OCI-LY1 (cell line): ENCODE data around the gene LTBR.

Experiments used
- H2AFZ ChIP-seq: fragments of 200-600 bp; sonication (generic), shearing (Covaris generic); 2 replicates; pipeline ENCODE4 v1.6.0; 2014; ENCODE audit warnings: antibody characterized with exemption, mild to moderate bottlenecking, low read length
- H3F3A ChIP-seq: fragments of 200-600 bp; sonication (generic), shearing (Covaris generic); 2 replicates; pipeline ENCODE4 v1.6.0; 2014; ENCODE audit warnings: mild to moderate bottlenecking, antibody characterized with exemption, low read length, moderate library complexity; ENCODE audit not compliant: insufficient read depth
- H3K27ac ChIP-seq: fragments of 200-600 bp; sonication (generic); 2 replicates; pipeline ENCODE4 v1.5.1; 2014; ENCODE audit warnings: low read length, mixed run types, mild to moderate bottlenecking, low read depth; ENCODE audit not compliant: poor library complexity, severe bottlenecking
- H3K27me3 ChIP-seq: fragments of 200-600 bp; sonication (generic); 2 replicates; pipeline ENCODE4 v1.6.0; 2014; ENCODE audit warnings: antibody characterized with exemption, mild to moderate bottlenecking, low read length, moderate library complexity; ENCODE audit not compliant: insufficient read depth
- H3K36me3 ChIP-seq: fragments of 200-600 bp; sonication (generic); 2 replicates; pipeline ENCODE4 v1.6.1; 2014; ENCODE audit warnings: mild to moderate bottlenecking, antibody characterized with exemption, low read length, moderate library complexity, mixed read lengths; ENCODE audit not compliant: insufficient read depth
- H3K4me1 ChIP-seq: fragments of 200-600 bp; sonication (generic); 2 replicates; pipeline ENCODE4 v1.5.1; 2014; ENCODE audit warnings: mild to moderate bottlenecking, low read length, moderate library complexity; ENCODE audit not compliant: insufficient read depth, severe bottlenecking
- H3K4me2 ChIP-seq: fragments of 200-600 bp; sonication (generic), shearing (Covaris generic); 2 replicates; pipeline ENCODE4 v1.6.1; 2014; ENCODE audit warnings: low read length
- H3K4me3 ChIP-seq: fragments of 200-600 bp; sonication (generic); 2 replicates; pipeline ENCODE4 v1.5.1; 2014; ENCODE audit warnings: low read length, low read depth, mild to moderate bottlenecking, mixed read lengths; ENCODE audit not compliant: poor library complexity, severe bottlenecking
- H3K79me2 ChIP-seq: fragments of 200-600 bp; shearing (Covaris generic); 2 replicates; pipeline ENCODE4 v1.6.1; 2016; ENCODE audit warnings: mixed run types, low read length, mixed read lengths; ENCODE audit not compliant: insufficient read depth
- H3K9ac ChIP-seq: fragments of 200-600 bp; sonication (generic), shearing (Covaris generic); 2 replicates; pipeline ENCODE4 v1.6.1; 2014; ENCODE audit warnings: mild to moderate bottlenecking, low read length, mixed read lengths
- H3K9me2 ChIP-seq: fragments of 200-600 bp; sonication (generic), shearing (Covaris generic); 2 replicates; pipeline ENCODE4 v1.6.1; 2014; ENCODE audit warnings: low read depth, mild to moderate bottlenecking, low read length, mixed read lengths
- H3K9me3 ChIP-seq: fragments of 200-600 bp; shearing (Covaris generic); 2 replicates; pipeline ENCODE4 v1.6.1; 2014; ENCODE audit warnings: low read length, mixed read lengths
- H4K20me1 ChIP-seq: fragments of 200-600 bp; sonication (generic), shearing (Covaris generic); 2 replicates; pipeline ENCODE4 v1.6.0; 2016; ENCODE audit warnings: mild to moderate bottlenecking, low read length; ENCODE audit not compliant: insufficient read depth
- EZH2 ChIP-seq: fragments of 200-600 bp; sonication (generic), shearing (Covaris generic); IDR thresholded peaks from 2 replicates; pipeline ENCODE4 v1.8.0; 2017; ENCODE audit warnings: borderline replicate concordance, mixed run types, mild to moderate bottlenecking, antibody characterized with exemption, low read length, moderate library complexity, mixed read lengths
- TF ChIP-seq, protein P1 (sequence below): fragments of 200-600 bp; sonication (generic), shearing (Covaris generic); IDR thresholded peaks from 2 replicates; pipeline ENCODE4 v1.5.1; 2017; ENCODE audit warnings: mild to moderate bottlenecking, antibody characterized with exemption, low read length, moderate library complexity, mixed read lengths

Gene LTBR

DNA sequence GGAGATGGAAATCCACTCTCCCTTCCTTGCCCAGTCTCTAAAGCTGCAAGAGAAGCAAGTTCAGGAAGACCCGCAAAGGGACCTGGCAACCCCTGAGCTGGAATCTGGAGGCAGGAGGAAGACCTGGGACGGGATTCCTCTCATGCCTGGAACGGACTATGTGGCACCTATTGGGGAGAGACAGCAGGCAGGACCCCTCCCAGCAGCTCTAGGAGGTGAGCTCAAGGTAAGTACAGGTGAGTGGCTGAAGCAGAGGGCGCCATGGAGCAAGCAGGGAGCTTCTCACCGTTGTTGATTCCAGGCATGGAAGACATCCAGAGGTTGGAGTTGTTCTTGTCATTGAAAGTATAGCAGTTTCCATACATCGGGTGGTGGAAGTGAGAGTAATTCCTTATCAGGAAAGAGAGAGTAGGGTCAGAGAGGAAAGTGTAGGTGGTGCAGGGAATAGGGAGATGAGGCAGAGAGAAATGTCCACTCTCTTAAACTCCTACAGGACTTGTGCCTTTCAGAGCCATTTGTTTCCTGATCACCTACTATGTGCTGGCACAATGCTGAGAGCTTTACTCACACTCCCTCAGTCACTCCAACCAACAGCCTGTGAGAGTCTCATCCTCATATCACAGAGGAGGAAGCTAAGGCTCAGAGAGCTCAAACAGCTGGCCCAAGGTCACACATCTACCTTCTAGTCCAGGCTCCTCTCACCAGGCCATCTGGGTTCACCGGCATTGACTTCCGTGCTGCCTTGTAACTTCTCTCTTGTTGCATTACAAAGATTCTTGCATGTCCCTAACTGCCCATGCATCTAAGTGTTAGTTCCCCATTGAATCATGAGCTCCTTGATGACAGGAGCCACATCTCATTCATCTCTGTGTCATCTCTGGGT, 28.2 kb upstream of the LTBR start:
- Histone ChIP-seq H3K36me3 (no peaks in the 10 kb centered on the region), H2AFZ (no peak overlapping the region), H3K27ac (no peak overlapping the region), H3K27me3 (no peaks in the 10 kb centered on the region), H3K9ac (no peak overlapping the region), H3K4me2 (no peak overlapping the region), H3K79me2 (no peaks in the 10 kb centered on the region), H3K4me3 (no peak overlapping the region), H3K9me3 (no peaks in the 10 kb centered on the region), H3K9me2 (no peaks in the 10 kb centered on the region), H3K4me1 (no peaks in the 10 kb centered on the region), H4K20me1 (no peaks in the 10 kb centered on the region), H3F3A (no peaks in the 10 kb centered on the region)
- TF ChIP-seq, protein P1, sequence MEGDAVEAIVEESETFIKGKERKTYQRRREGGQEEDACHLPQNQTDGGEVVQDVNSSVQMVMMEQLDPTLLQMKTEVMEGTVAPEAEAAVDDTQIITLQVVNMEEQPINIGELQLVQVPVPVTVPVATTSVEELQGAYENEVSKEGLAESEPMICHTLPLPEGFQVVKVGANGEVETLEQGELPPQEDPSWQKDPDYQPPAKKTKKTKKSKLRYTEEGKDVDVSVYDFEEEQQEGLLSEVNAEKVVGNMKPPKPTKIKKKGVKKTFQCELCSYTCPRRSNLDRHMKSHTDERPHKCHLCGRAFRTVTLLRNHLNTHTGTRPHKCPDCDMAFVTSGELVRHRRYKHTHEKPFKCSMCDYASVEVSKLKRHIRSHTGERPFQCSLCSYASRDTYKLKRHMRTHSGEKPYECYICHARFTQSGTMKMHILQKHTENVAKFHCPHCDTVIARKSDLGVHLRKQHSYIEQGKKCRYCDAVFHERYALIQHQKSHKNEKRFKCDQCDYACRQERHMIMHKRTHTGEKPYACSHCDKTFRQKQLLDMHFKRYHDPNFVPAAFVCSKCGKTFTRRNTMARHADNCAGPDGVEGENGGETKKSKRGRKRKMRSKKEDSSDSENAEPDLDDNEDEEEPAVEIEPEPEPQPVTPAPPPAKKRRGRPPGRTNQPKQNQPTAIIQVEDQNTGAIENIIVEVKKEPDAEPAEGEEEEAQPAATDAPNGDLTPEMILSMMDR = peak; percentile 14; the same call in 1 of the 2 replicates
- no peak for TF ChIP-seq EZH2

DNA sequence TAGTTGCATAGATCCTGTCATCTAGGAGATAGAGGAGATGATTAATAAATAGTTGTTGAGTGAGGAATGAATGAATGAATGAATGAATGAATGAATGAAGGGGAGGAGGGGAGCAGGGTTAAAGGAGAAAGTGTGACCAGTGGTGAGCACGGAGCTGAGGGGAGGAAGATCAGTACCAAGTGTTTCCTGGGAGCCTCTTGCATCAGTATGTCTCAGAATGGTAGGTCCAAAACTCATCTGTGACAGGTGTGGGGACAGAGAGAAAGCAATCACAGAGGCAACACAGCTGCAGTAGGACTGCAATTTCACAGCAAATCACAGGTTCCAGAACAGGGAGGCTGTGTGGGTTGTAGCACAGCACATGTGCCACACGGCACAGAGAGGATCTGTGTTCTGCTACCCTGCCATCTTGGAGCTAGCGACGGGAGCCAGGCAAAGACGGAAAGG, 27.6 kb upstream of the LTBR start:
- H3K9ac ChIP-seq = no peak overlapping the region
- H3K27ac ChIP-seq = no peak overlapping the region
- H4K20me1 ChIP-seq = no peaks in the 10 kb centered on the region
- H3K27me3 ChIP-seq = no peaks in the 10 kb centered on the region
- H3K9me3 ChIP-seq = no peaks in the 10 kb centered on the region
- no peaks in the 10 kb centered on the region for H3K4me1 ChIP-seq
- no peaks in the 10 kb centered on the region for H3F3A ChIP-seq
- H3K4me2 ChIP-seq = no peak overlapping the region
- H3K9me2 ChIP-seq = no peaks in the 10 kb centered on the region
- H3K4me3 ChIP-seq = no peak overlapping the region
- TF ChIP-seq, protein P1 = no peak
- TF ChIP-seq EZH2 = no peak
- H2AFZ ChIP-seq = no peak overlapping the region
- H3K36me3 ChIP-seq = no peaks in the 10 kb centered on the region
- H3K79me2 ChIP-seq = no peaks in the 10 kb centered on the region

DNA sequence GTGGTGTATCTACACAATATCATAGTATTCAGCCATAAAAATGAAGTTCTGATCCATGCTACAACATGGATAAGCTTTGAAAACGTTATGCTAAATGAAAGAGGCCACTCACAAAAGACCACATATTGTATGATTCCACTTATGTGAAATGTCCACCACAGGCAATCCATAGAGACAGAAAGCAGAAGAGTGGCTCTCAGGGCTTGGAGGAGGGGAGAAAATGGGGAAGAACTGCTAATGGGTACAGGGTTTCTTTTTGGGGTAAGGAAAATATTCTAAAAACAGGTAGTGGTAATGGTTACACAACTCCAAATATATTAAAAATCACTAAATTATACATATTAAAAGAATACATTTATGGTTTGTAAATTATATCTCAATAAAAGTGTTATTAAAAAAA, 25.1 kb upstream of the LTBR start:
- Histone ChIP-seq H3F3A (no peaks in the 10 kb centered on the region), H3K4me2 (no peak overlapping the region), H4K20me1 (no peaks in the 10 kb centered on the region), H3K27ac (no peak overlapping the region), H3K4me3 (no peak overlapping the region), H2AFZ (no peak overlapping the region), H3K9me3 (no peaks in the 10 kb centered on the region), H3K79me2 (no peaks in the 10 kb centered on the region), H3K27me3 (no peaks in the 10 kb centered on the region; the same call in 1 of the 2 replicates), H3K4me1 (no peaks in the 10 kb centered on the region), H3K9me2 (no peaks in the 10 kb centered on the region), H3K36me3 (no peaks in the 10 kb centered on the region), H3K9ac (no peak overlapping the region)
- TF ChIP-seq, protein P1 = no peak
- TF ChIP-seq EZH2 = no peak
